Tibial artery (tissue), 4 donors: ENCODE data around the gene CHEK2.
"Not testable (repeated sequence)": the region's sequence is repeated elsewhere in the genome, so short reads cannot be mapped to it uniquely, and the experiment has no call there.

Experiments
- DNase-seq, 2 donors: peaks; one replicate each; pipeline ENCODE4 v3.0.0-alpha.2; 2019
- H3K27ac ChIP-seq, 2 donors: fragments of 200-600 bp; sonication (generic) in 1 of 2; 1 replicate in 1 of 2; 2 replicates in 1 of 2; pipeline ENCODE4 v1.5.1; 2018 to 2019; ENCODE audit warnings: mild to moderate bottlenecking in 1 of 2
- H3K27me3 ChIP-seq, 2 donors: fragments of 200-600 bp; sonication (generic) in 1 of 2; one replicate each; pipeline versions ENCODE4 v1.5.1 to v1.6.0; 2016 to 2019
- H3K36me3 ChIP-seq, 3 donors: fragments of 200-600 bp; sonication (generic) in 2 of 3; one replicate each; pipeline ENCODE4 v1.5.1; 2016 to 2019; ENCODE audit warnings: mild to moderate bottlenecking in 2 of 3
- H3K4me1 ChIP-seq, 4 donors: fragments of 200-600 bp; sonication (generic) in 2 of 4; 1 replicate in 3 of 4; 2 replicates in 1 of 4; pipeline ENCODE4 v1.5.1; 2016 to 2019
- H3K4me3 ChIP-seq, 2 donors: fragments of 200-600 bp; sonication (generic) in 1 of 2; 1 replicate in 1 of 2; 2 replicates in 1 of 2; pipeline ENCODE4 v1.5.1; 2018 to 2019; ENCODE audit warnings: mild to moderate bottlenecking in 2 of 2
- H3K9me3 ChIP-seq, 3 donors: fragments of 200-600 bp; sonication (generic) in 1 of 3; one replicate each; pipeline ENCODE4 v1.5.1; 2016 to 2019
- intact Hi-C: fragments of 100-400 bp; cut with DNase I; formaldehyde crosslinking; loops from one replicate; pipeline ENCODE4 v1.15.0; 2023; ENCODE audit warnings: low total_unique reads
- TF ChIP-seq, protein P1 (sequence below), 2 experiments: fragments of 200-600 bp in 1 of 2; fragments of 450-650 bp in 1 of 2; IDR thresholded peaks; one replicate each; pipeline ENCODE4 v1.5.1; 2017 to 2019; ENCODE audit warnings: antibody characterized with exemption in 2 of 2, mild to moderate bottlenecking in 1 of 2, moderate library complexity in 1 of 2

Gene CHEK2

DNA sequence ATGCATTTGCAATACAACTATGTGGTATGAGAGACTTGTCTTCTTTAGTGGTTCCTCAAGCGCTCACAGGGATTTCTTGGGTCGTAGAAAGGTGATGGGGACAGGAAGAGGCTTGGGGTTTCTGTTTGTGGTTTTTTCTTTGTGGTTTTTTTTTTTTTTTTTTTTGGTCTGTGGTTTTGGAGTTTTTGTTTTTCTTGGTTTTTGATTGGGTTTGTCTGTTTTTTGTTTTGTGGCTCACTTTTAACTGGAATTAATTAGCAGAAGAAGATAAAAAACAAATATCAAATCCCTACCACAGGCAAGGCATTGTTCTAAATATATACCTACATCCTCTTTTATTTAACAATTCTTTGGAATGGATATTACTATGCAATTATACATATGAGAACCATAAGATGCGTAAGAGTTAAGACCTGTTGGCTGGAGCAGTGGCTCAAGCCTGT is 67.5 kb downstream of the CHEK2 start:
- no peak for DNase-seq
- intact Hi-C loops = no loop called here
- TF ChIP-seq, protein P1, sequence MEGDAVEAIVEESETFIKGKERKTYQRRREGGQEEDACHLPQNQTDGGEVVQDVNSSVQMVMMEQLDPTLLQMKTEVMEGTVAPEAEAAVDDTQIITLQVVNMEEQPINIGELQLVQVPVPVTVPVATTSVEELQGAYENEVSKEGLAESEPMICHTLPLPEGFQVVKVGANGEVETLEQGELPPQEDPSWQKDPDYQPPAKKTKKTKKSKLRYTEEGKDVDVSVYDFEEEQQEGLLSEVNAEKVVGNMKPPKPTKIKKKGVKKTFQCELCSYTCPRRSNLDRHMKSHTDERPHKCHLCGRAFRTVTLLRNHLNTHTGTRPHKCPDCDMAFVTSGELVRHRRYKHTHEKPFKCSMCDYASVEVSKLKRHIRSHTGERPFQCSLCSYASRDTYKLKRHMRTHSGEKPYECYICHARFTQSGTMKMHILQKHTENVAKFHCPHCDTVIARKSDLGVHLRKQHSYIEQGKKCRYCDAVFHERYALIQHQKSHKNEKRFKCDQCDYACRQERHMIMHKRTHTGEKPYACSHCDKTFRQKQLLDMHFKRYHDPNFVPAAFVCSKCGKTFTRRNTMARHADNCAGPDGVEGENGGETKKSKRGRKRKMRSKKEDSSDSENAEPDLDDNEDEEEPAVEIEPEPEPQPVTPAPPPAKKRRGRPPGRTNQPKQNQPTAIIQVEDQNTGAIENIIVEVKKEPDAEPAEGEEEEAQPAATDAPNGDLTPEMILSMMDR (IDR thresholded peaks at IDR 0.05) = no peak
- no peak overlapping the region for H3K4me3 ChIP-seq
- H3K27ac ChIP-seq = no peak overlapping the region
- H3K9me3 ChIP-seq = no peaks in the 10 kb centered on the region
- no peaks in the 10 kb centered on the region for H3K36me3 ChIP-seq
- no peaks in the 10 kb centered on the region for H3K27me3 ChIP-seq
- peaks cover 0 to 7% (median 3%) of the 10 kb centered on the region in 4 donors for H3K4me1 ChIP-seq

DNA sequence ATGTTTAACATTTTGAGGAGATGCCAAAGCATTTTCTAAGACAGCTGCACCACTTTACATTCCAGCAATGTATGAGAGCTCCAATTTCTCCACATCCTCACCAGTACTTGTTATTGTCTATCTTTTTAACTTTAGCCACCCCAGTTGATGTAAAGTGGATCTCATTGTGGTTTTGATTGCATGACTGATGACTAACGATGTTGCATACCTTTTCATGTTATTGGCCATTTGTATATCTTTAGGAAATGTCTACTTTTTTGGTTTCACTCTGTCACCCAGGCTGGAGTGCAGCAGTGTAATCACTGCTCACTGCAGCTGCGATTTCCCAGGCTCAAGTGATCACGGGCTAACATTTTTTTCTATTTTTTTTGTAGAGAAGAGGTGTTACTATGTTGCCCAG is 70.9 kb downstream of the CHEK2 start:
- TF ChIP-seq, protein P1 (IDR thresholded peaks at IDR 0.05) = no peak
- intact Hi-C loops = no loop called here
- no peak overlapping the region for H3K4me3 ChIP-seq
- no peaks in the 10 kb centered on the region for H3K4me1 ChIP-seq
- H3K36me3 ChIP-seq = no peaks in the 10 kb centered on the region
- no peak overlapping the region for H3K27ac ChIP-seq
- no peak for DNase-seq
- no peaks in the 10 kb centered on the region for H3K9me3 ChIP-seq
- H3K27me3 ChIP-seq = no peaks in the 10 kb centered on the region

DNA sequence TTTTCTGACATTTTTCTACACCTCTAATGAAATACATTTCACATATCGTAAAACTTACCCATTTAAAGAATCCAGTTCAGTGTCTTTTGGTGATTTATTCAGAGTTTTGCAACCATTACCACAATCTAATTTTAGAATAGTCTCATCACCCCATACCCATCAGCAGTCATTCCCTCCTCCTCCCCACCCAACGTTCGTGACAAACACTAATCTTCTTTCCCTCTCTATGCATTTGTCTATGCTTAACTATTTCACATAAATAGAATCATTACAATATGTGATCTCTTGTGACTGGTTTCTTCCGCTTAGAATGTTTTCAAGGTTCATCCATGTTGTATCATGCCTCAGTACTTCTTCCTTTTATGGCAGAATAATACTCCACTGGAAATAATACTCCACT is 71.5 kb downstream of the CHEK2 start:
- TF ChIP-seq, protein P1 (IDR thresholded peaks at IDR 0.05) = no peak
- H3K27ac ChIP-seq = no peak overlapping the region
- intact Hi-C loops = no loop called here
- no peak for DNase-seq
- no peaks in the 10 kb centered on the region for H3K36me3 ChIP-seq
- H3K9me3 ChIP-seq = no peaks in the 10 kb centered on the region
- no peaks in the 10 kb centered on the region for H3K27me3 ChIP-seq
- no peaks in the 10 kb centered on the region for H3K4me1 ChIP-seq
- H3K4me3 ChIP-seq = no peak overlapping the region

DNA sequence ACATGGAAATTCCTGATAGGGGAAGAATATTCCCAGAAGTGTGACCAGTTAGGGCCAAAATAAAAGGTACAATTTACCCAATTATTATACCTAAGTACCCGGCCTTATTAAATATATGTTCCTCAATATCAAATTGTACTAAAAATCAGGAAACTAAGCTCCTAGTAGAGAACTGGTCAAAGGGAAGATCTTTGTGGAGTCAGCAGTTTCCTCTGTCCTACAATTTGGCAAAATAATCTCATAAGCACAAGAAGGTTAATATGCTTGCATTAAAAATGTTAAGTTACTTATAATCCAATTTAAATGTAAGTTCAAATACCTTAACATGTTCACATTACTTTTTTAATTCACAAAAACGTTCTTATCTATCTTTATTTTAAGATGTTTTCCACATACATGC is 72.2 kb downstream of the CHEK2 start:
- H3K36me3 ChIP-seq = no peaks in the 10 kb centered on the region
- TF ChIP-seq, protein P1 (IDR thresholded peaks at IDR 0.05) = no peak
- H3K27me3 ChIP-seq = no peaks in the 10 kb centered on the region
- intact Hi-C loops = no loop called here
- DNase-seq = no peak
- H3K4me1 ChIP-seq = no peaks in the 10 kb centered on the region
- no peak overlapping the region for H3K27ac ChIP-seq
- H3K4me3 ChIP-seq = no peak overlapping the region
- H3K9me3 ChIP-seq = no peaks in the 10 kb centered on the region

DNA sequence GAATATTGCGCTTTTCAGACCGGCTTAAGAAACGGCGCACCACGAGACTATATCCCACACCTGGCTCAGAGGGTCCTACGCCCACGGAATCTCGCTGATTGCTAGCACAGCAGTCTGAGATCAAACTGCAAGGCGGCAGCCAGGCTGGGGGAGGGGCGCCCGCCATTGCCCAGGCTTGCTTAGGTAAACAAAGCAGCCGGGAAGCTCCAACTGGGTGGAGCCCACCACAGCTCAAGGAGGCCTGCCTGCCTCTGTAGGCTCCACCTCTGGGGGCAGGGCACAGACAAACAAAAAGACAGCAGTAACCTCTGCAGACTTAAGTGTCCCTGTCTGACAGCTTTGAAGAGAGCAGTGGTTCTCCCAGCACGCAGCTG is 78.1 kb downstream of the CHEK2 start:
- DNase-seq, H3K9me3 ChIP-seq, H3K36me3 ChIP-seq, H3K27me3 ChIP-seq, H3K4me3 ChIP-seq, H3K4me1 ChIP-seq, intact Hi-C loops, H3K27ac ChIP-seq: not testable (repeated sequence)

DNA sequence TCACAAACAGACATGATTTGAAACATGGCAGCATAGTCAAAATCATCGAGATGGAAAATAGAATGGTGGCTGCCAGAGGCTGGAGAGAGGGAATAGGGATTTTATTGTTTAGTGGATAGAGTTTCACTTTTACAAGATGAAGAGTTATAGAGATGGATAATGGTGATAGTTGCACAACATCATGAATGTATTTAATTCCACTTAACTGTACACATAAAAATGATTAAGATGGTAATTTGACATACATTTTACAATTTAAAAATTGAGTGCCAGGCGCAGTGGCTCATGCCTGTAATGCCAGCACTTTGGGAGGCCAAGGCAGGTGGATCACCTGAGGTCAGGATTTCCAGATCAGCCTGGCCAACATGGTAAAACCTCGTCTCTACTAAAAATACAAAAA is 83.2 kb downstream of the CHEK2 start:
- TF ChIP-seq, protein P1 (IDR thresholded peaks at IDR 0.05) = no peak
- H3K9me3 ChIP-seq = no peaks in the 10 kb centered on the region
- H3K27ac ChIP-seq = no peak overlapping the region
- intact Hi-C loops = no loop called here
- no peaks in the 10 kb centered on the region for H3K27me3 ChIP-seq
- no peak overlapping the region for H3K4me3 ChIP-seq
- H3K36me3 ChIP-seq = no peaks in the 10 kb centered on the region
- H3K4me1 ChIP-seq = no peaks in the 10 kb centered on the region
- no peak for DNase-seq
